Mammary epithelial cell (primary cell): ENCODE measurements around the gene GALNTL6.

Experiments
- CTCF ChIP-seq, 2 donors: IDR thresholded peaks in 1 of 2; conservative IDR thresholded peaks in 1 of 2; 2 replicates each; pipeline ENCODE4 v1.5.1; 2011 to 2012; ENCODE audit warnings: inconsistent platforms in 2 of 2, low read length in 2 of 2, mild to moderate bottlenecking in 2 of 2, control low read depth in 1 of 2, low read depth in 1 of 2; ENCODE audit not compliant: insufficient read depth in 1 of 2; ENCODE audit errors: extremely low read depth in 1 of 2
- EZH2 ChIP-seq: IDR thresholded peaks from 2 replicates; pipeline ENCODE4 v1.6.1; 2012; ENCODE audit warnings: low read length, inconsistent platforms, borderline replicate concordance

GRCh38 chr4:172650758-172651530 lies 837.7 kb downstream of the GALNTL6 start:
- no peak for TF ChIP-seq CTCF (conservative IDR thresholded peaks at IDR 0.05 in 1 of 2, IDR thresholded peaks at IDR 0.05 in 1 of 2; ENCODE audit: extremely low read depth in 1 of 2, insufficient read depth in 1 of 2, low read depth in 1 of 2, low read length in 2 of 2)
- no peak for TF ChIP-seq EZH2
